GM10248 (cell line): ENCODE data around the gene MAMSTR.
A peak's percentile ranks its signal among the peaks of the same experiment; 100 is the strongest.

Experiments
- CTCF ChIA-PET: fragments of 300-600 bp; sonication (Branson Sonifier 250); formaldehyde crosslinking; extraction: SDS; loops from one replicate; lab custom pipeline; 2021; ENCODE audit warnings: antibody characterized with exemption; lab: Yijun Ruan, JAX
- POLR2A ChIA-PET: fragments of 350-650 bp; sonication (Branson Sonifier 250); formaldehyde crosslinking; extraction: SDS; loops from one replicate; lab custom pipeline; 2020; ENCODE audit warnings: antibody characterized with exemption; lab: Yijun Ruan, JAX
- DNase-seq: peaks from one replicate; pipeline ENCODE4 v3.0.0; 2012; ENCODE audit errors: extremely low spot score
- TF ChIP-seq, protein P1 (sequence below): IDR thresholded peaks from 2 replicates; pipeline ENCODE4 v1.5.1; 2012; ENCODE audit warnings: mild to moderate bottlenecking, low read depth; ENCODE audit errors: extremely low read depth, missing control alignments, control extremely low read depth

Gene MAMSTR

DNA sequence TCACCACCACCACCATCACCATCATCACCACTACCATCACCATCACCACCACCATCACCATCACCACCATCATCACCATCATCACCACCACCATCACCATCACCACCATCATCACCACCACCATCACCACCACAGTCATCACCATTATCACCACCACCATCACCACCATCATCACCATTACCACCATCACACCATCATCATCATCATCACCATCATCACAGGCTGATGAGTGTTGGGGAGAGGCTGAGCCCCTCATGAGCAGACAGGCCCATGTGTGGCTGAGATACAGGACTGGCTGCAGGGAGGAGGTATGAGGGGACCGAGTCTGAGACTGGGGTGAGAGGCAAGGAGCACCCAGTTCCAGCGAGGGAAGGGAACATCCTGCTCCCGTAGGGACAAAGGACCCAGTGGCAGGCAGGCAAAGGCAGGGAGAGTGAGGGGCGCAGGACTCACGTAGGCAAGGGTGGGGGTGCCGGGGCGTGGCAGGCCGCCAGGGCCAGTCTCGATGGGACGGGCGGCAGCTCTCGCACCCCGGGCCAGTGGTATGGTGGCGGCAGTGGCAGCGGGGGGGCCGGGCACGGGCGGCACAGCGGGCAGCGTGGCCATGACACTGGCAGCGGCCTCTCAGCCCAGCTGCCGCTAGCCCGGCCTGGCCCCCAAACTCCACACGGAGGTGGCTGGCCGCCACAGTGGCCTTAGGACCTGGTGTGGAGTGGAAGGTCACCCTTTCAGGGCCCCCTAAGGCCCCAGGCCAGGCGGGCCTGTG, 49.4 kb downstream of the MAMSTR start:
- CTCF ChIA-PET, result no interaction called here
- POLR2A ChIA-PET, result no interaction called here
- TF ChIP-seq, protein P1, sequence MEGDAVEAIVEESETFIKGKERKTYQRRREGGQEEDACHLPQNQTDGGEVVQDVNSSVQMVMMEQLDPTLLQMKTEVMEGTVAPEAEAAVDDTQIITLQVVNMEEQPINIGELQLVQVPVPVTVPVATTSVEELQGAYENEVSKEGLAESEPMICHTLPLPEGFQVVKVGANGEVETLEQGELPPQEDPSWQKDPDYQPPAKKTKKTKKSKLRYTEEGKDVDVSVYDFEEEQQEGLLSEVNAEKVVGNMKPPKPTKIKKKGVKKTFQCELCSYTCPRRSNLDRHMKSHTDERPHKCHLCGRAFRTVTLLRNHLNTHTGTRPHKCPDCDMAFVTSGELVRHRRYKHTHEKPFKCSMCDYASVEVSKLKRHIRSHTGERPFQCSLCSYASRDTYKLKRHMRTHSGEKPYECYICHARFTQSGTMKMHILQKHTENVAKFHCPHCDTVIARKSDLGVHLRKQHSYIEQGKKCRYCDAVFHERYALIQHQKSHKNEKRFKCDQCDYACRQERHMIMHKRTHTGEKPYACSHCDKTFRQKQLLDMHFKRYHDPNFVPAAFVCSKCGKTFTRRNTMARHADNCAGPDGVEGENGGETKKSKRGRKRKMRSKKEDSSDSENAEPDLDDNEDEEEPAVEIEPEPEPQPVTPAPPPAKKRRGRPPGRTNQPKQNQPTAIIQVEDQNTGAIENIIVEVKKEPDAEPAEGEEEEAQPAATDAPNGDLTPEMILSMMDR, result no peak
- DNase-seq, result peak; percentile 6

- CTCF ChIA-PET, result interaction anchor here (1.0 kb wide), 1 partner anchor 70 kb away, joined by 3 read pairs; no protein-coding TSS in a partner anchor
- DNase-seq, result no peak
- POLR2A ChIA-PET, result no interaction called here
- TF ChIP-seq, protein P1, result no peak
Observed at GRCh38 chr19:48668761-48669160, 50.8 kb downstream of the MAMSTR start.

- TF ChIP-seq, protein P1, result no peak
- no peak for DNase-seq
- ChIA-PET POLR2A (no interaction called here), CTCF (interaction anchor here (1.0 kb wide), 1 partner anchor 70 kb away, joined by 3 read pairs; no protein-coding TSS in a partner anchor)
Observed at GRCh38 chr19:48668332-48668731, 51.2 kb downstream of the MAMSTR start.

- CTCF ChIA-PET, result interaction anchor here (1.7 to 1.8 kb wide), 2 partner anchors 9 to 10 kb away, joined by 4 to 10 read pairs; no protein-coding TSS in a partner anchor
- POLR2A ChIA-PET, result no interaction called here
- TF ChIP-seq, protein P1, result no peak
- DNase-seq, result no peak
Observed at GRCh38 chr19:48665786-48666185, 53.7 kb downstream of the MAMSTR start.

DNA sequence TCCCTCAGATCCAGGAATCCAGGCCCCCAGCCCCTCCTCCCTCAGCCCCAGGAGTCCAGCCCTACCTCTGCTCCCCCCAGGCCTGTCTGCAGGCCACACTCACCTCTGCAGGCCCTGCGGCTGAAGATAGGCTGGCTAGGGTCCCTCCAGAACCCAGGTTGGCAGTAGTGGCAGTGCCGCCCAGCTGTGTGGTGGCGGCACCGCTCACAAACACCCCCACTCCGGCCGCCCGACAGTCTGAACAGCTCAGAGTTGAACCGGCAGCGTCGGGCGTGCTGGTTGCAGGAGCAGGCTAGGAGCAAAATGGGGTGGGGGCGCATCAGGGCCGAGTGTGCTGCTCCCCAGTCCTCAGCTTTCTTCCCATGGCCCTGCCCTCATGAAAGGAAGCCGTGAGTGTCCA, 55.0 kb downstream of the MAMSTR start:
- POLR2A ChIA-PET, result no interaction called here
- TF ChIP-seq, protein P1, result no peak
- DNase-seq, result no peak
- CTCF ChIA-PET, result interaction anchor here (0.8 to 2.4 kb wide), 2 partner anchors 10 to 329 kb away, joined by 3 to 9 read pairs; partner anchors contain the start of genes GYS1 and RUVBL2

DNA sequence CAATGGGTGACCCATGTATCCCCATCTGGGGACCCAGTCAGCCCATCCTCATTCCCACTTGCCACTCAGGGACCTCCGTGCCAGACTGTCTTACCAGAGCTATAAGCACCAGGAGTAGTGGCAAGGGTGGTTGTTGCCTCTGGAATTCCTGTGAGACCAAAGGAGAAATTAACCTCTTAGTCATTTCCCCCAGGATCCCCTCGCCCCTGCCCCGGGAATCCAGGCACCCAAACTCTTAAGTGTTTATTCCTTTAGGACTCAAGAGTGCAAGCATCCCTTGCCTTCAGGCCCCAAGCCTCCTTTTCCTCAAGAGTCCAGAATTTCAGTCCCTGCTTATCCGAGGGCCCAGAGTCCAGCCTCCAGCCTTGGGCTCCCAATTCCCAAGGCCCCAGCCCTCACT, 55.9 kb downstream of the MAMSTR start:
- CTCF ChIA-PET, result interaction anchor here (2.4 kb wide), 1 partner anchor 11 kb away, joined by 9 read pairs; no protein-coding TSS in a partner anchor
- POLR2A ChIA-PET, result no interaction called here
- DNase-seq, result no peak
- TF ChIP-seq, protein P1, result no peak
